Psoas muscle (tissue), 8 donors: Measurements from ENCODE around the gene ANKRD34C. TPM values are rescaled to one million over a fixed set of nuclear protein-coding genes. Genes with fewer than 3 reads are reported as not detected.

Experiments
- ATAC-seq, 4 donors: fragments of 200-7000 bp; cut with Tn5 transposase; one replicate each; pipeline ENCODE4 v1.9.1; 2020; ENCODE audit warnings: moderate library complexity in 3 of 4, mild to moderate bottlenecking in 2 of 4
- DNase-seq, 2 donors: peaks; one replicate each; pipeline ENCODE4 v3.0.0-alpha.2; 2020
- H3K27ac ChIP-seq: fragments of 200-600 bp; one replicate; pipeline ENCODE4 v1.8.0; 2022
- H3K27me3 ChIP-seq, 3 donors: fragments of 200-600 bp in 1 of 3; one replicate each; pipeline versions ENCODE4 v1.6.1 to v1.8.0; 2013 to 2022; ENCODE audit warnings: low read length in 2 of 3, mild to moderate bottlenecking in 2 of 3, moderate library complexity in 1 of 3; ENCODE audit not compliant: insufficient read depth in 3 of 3
- H3K36me3 ChIP-seq, 2 donors: fragments of 200-600 bp in 1 of 2; one replicate each; pipeline versions ENCODE4 v1.6.1 to v1.8.0; 2013 to 2022; ENCODE audit warnings: low read depth in 1 of 2, mild to moderate bottlenecking in 1 of 2, moderate library complexity in 1 of 2; ENCODE audit not compliant: insufficient read depth in 1 of 2
- H3K4me1 ChIP-seq: fragments of 200-600 bp; one replicate; pipeline ENCODE4 v1.8.0; 2022
- H3K4me3 ChIP-seq: fragments of 200-600 bp; one replicate; pipeline ENCODE4 v1.8.0; 2022; ENCODE audit warnings: mild to moderate bottlenecking
- H3K9me3 ChIP-seq: fragments of 200-600 bp; one replicate; pipeline ENCODE4 v1.8.0; 2022
- WGBS, 3 donors: extraction: QIAGEN DNeasy Blood & Tissue Kit; methylation state at CpG; one replicate each; pipeline versions ENCODE4 v1.1.6 to v1.1.7; 2013; 5-methylcytosine and 5-hydroxymethylcytosine counted together
- intact Hi-C, 2 donors: fragments of 100-400 bp; cut with DNase I; formaldehyde crosslinking; loops; one replicate each; pipeline versions ENCODE4 v1.11.0 to v1.14.2; 2022
- polyA plus RNA-seq, 3 donors: library from polyadenylated mRNA; stranded (reverse); fragments of 200-250 nt; gene quantifications; one replicate each; pipeline ENCODE4 v1.2.3, GENCODE V29; 2013
- total RNA-seq, 4 donors: library from RNA; stranded (reverse); fragmentation: NEBNext Ultra II Directional in 2 of 4; extraction: Animal tissue kit (Norgen Biotek cat#: 25700) in 2 of 4; gene quantifications; one replicate each; pipeline versions ENCODE4 v1.2.1 to v1.2.4, GENCODE V29; 2021 to 2023
- TF ChIP-seq, protein P1 (sequence below): fragments of 200-600 bp; IDR thresholded peaks from one replicate; pipeline ENCODE4 v1.8.0; 2022; ENCODE audit warnings: antibody characterized with exemption
- donor health status: healthy with polysubstance abuse.
- donor health status: DM: no; HTN: no; CAD: no; lungs with moderate emphysema.
- donor health status: Bipolar disorder and iron deficiency.
- donor health status: healthy.
- donor health status: DM: yes; HTN: yes; CAD: no.
- donor health status: DM: no; HTN: no; CAD: no.
- donor health status: DM: no; HTN: no; CAD: no.
- donor health status: DM: yes; HTN: yes; CAD: no.

ANKRD34C gene
- total and polyA plus RNA-seq, 7 donors, result 0.01 to 0.03 TPM; not detected in 5

DNA sequence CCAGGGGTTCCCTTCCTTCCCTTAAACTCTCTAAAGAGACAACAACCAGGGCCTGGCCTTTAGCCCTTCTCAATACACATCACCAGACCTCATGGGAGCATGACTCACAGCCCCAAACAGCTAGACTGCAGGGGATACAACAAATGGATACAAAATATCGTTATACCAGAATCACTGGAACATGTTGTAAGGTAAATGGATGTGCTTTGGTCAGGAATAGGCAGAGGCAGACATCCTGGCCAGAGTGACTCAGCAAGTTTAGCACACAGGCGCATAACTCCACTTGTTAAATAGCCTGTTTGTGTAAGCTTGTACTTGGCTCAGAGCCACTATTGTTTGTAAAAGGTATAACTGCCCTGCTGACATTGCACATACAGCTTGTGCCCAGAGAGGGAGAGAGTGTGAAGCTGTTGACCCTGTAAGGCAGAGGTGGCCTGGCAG, 46.7 kb downstream of the ANKRD34C start:
- Histone ChIP-seq H3K36me3 (no peaks in the 10 kb centered on the region), H3K4me1 (no peaks in the 10 kb centered on the region), H3K27ac (no peak overlapping the region), H3K4me3 (no peak overlapping the region), H3K9me3 (peaks cover 5% of the 10 kb centered on the region), H3K27me3 (no peaks in the 10 kb centered on the region)
- no peak for ATAC-seq
- no peak for DNase-seq
- intact Hi-C loops, result no loop called here
- 73 to 86% (median 83%) methylated on average over 2 of the region's 2 CpGs for WGBS, 3 donors
- TF ChIP-seq, protein P1, sequence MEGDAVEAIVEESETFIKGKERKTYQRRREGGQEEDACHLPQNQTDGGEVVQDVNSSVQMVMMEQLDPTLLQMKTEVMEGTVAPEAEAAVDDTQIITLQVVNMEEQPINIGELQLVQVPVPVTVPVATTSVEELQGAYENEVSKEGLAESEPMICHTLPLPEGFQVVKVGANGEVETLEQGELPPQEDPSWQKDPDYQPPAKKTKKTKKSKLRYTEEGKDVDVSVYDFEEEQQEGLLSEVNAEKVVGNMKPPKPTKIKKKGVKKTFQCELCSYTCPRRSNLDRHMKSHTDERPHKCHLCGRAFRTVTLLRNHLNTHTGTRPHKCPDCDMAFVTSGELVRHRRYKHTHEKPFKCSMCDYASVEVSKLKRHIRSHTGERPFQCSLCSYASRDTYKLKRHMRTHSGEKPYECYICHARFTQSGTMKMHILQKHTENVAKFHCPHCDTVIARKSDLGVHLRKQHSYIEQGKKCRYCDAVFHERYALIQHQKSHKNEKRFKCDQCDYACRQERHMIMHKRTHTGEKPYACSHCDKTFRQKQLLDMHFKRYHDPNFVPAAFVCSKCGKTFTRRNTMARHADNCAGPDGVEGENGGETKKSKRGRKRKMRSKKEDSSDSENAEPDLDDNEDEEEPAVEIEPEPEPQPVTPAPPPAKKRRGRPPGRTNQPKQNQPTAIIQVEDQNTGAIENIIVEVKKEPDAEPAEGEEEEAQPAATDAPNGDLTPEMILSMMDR, result no peak

Other genes starting within 250 kb of the ANKRD34C start
- gene RASGRF1, start 191.9 kb upstream of the ANKRD34C start, total RNA-seq, result not detected
- under 1 TPM in 2 of 3 donors, not detected in 1; 0.03 to 0.05 TPM for gene RASGRF1, start 191.9 kb upstream of the ANKRD34C start, polyA plus RNA-seq
- gene TMED3, start 28.4 kb downstream of the ANKRD34C start, total RNA-seq, result 1 to 10 TPM; 1.3 to 3.7 (median 3.0) TPM
- gene TMED3, start 28.4 kb downstream of the ANKRD34C start, polyA plus RNA-seq, result 1 to 10 TPM; 2.3 to 4.8 (median 2.9) TPM
- gene MINAR1, start 149.6 kb downstream of the ANKRD34C start, total RNA-seq, result under 1 TPM in 3 of 4 donors, not detected in 1; 0.10 to 0.20 (median 0.11) TPM
- gene MINAR1, start 149.6 kb downstream of the ANKRD34C start, polyA plus RNA-seq, result under 1 TPM; 0.03 to 0.23 (median 0.07) TPM